ENCODE data around the gene TANC1. TPM values are rescaled to one million over a fixed set of nuclear protein-coding genes. Genes with fewer than 3 reads are reported as not detected.

The TANC1 gene
- total RNA-seq, 6 experiments from 2014 or later, result 22.4 to 27.7 (median 23.1) TPM

- H3K4me1 Mint-ChIP-seq (ENCODE audit: low read depth), result peaks cover 74% of the 10 kb centered on the region
- H3K4me3 Mint-ChIP-seq, result no peak overlapping the region; the same call in 1 of the 2 replicates
- H3K27ac Mint-ChIP-seq, result 0 out of 2 replicates have a peak overlapping the region, but pooled peaks have one; percentile 46
- H3K36me3 Mint-ChIP-seq (ENCODE audit: low read depth), result peaks cover 9% of the 10 kb centered on the region
- no peaks in the 10 kb centered on the region for H3K9me3 Mint-ChIP-seq
- DNase-seq, result no peak
- H3K27me3 Mint-ChIP-seq (ENCODE audit: insufficient read depth), result peaks cover 3% of the 10 kb centered on the region
- TF ChIP-seq CTCF (IDR thresholded peaks at IDR 0.05), result no peak
These were observed 83.7 kb downstream of the TANC1 start for GRCh38 chr2:159052157-159052601.

GRCh38 chr2:159053161-159054031, 85.0 kb downstream of the TANC1 start:
- H3K27me3 Mint-ChIP-seq (ENCODE audit: insufficient read depth), result peaks cover 3% of the 10 kb centered on the region
- H3K4me1 Mint-ChIP-seq (ENCODE audit: low read depth), result peaks cover 62% of the 10 kb centered on the region
- DNase-seq, result no peak
- H3K4me3 Mint-ChIP-seq, result no peak overlapping the region
- no peak overlapping the region; the same call in 1 of the 2 replicates for H3K27ac Mint-ChIP-seq
- no peaks in the 10 kb centered on the region for H3K9me3 Mint-ChIP-seq
- no peak for TF ChIP-seq CTCF (IDR thresholded peaks at IDR 0.05)
- peaks cover 8% of the 10 kb centered on the region; the same call in 1 of the 2 replicates for H3K36me3 Mint-ChIP-seq (ENCODE audit: low read depth)

DNA sequence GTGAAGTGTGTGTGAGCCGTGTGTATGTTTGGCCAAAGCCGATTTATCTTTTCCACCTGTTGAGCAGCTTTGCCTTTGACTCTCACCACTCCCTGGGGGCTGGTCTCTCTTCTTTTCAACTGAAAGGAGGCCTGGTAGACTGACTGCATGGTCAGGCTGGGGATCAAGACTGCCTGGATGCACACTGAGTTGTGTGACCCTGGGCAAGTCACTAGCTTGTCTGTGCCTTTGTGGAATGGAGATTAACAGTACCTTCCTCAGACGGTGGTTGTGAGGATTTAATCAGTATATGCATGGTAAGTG, 85.5 kb downstream of the TANC1 start:
- peaks cover 56% of the 10 kb centered on the region for H3K4me1 Mint-ChIP-seq (ENCODE audit: low read depth)
- no peak overlapping the region for H3K27ac Mint-ChIP-seq
- H3K27me3 Mint-ChIP-seq (ENCODE audit: insufficient read depth), result peaks cover 3% of the 10 kb centered on the region; the same call in 1 of the 2 replicates
- H3K36me3 Mint-ChIP-seq (ENCODE audit: low read depth), result peaks cover 7% of the 10 kb centered on the region; the same call in 1 of the 2 replicates
- H3K4me3 Mint-ChIP-seq, result no peak overlapping the region
- no peak for DNase-seq
- no peak for TF ChIP-seq CTCF (IDR thresholded peaks at IDR 0.05)
- no peaks in the 10 kb centered on the region for H3K9me3 Mint-ChIP-seq

DNA sequence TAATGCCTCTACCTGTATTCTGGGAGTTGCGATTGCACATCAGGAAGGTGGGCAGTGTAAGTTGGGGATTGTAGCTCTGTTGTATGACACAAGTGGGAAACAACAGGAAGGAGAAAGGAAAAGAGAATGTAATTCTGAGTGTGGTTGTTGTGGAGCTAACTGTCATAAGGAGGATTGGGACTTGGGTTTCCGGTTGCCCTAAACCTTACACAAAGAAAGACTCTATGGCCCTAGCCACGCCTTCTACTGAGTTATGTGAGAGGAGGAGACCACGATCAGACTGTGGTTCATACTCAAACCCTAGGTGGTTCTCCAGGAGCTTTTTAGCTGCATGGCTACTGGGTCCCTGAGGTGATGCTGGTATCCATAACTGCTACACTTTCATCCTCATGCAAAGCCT, 86.5 kb downstream of the TANC1 start:
- no peak overlapping the region for H3K27ac Mint-ChIP-seq
- TF ChIP-seq CTCF (IDR thresholded peaks at IDR 0.05), result no peak
- H3K27me3 Mint-ChIP-seq (ENCODE audit: insufficient read depth), result no peaks in the 10 kb centered on the region
- no peak for DNase-seq
- H3K9me3 Mint-ChIP-seq, result no peaks in the 10 kb centered on the region
- peaks cover 47% of the 10 kb centered on the region for H3K4me1 Mint-ChIP-seq (ENCODE audit: low read depth)
- H3K4me3 Mint-ChIP-seq, result no peak overlapping the region
- H3K36me3 Mint-ChIP-seq (ENCODE audit: low read depth), result no peaks in the 10 kb centered on the region

- Mint-ChIP-seq H3K36me3 (ENCODE audit: low read depth) (0 out of 2 replicates have a peak, but pooled peaks cover 5% of the 10 kb centered on the region), H3K9me3 (no peaks in the 10 kb centered on the region), H3K27me3 (ENCODE audit: insufficient read depth) (no peaks in the 10 kb centered on the region), H3K27ac (no peak overlapping the region), H3K4me3 (no peak overlapping the region), H3K4me1 (ENCODE audit: low read depth) (peaks cover 17% of the 10 kb centered on the region)
- TF ChIP-seq CTCF (IDR thresholded peaks at IDR 0.05), result no peak
- no peak for DNase-seq
These were observed 92.1 kb downstream of the TANC1 start for GRCh38 chr2:159060518-159060917.
